ENCODE results near the gene HIF1A. TPM values are rescaled to one million over a fixed set of nuclear protein-coding genes. Genes with fewer than 3 reads are reported as not detected.

Gene HIF1A
- total and polyA plus RNA-seq, 2 of the 8 experiments (the other 6 are each of a cell fraction or from before 2014, with no cell fraction given), result 54.8 to 175 TPM

DNA sequence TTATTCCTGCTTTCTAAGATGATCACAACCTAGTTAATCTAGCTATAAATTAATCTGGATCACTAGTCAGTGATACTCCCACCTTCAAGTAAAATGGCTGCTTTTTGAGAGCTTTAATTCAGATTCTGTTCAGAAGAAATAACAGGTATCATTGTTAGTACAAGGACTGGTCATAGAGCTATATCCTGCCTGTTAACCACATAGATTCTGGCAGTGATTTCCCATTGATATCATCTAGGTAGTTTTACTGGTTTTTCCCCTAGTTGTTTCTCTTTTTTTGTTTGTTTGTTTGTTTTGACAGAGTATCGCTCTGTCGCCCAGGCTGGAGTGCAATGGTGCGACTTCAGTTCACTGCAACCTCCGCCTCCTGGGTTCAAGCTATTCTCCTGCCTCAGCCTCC is 39.0 kb upstream of the HIF1A start:
- H2AK5ac ChIP-seq (ENCODE audit: low read depth, low read length), result no peak overlapping the region
- H3K4me3 ChIP-seq (ENCODE audit: extremely low read depth in 1 of 4, insufficient read depth in 2 of 4, low read depth in 3 of 4, low read length in 4 of 4), result no peak overlapping the region
- H3K4ac ChIP-seq (replicated peaks; ENCODE audit: insufficient read length, low read depth, low read length), result no peak overlapping the region
- FAIRE-seq (no peak), DNase-seq (ENCODE audit: low read depth in 1 of 2, low spot score in 2 of 2) (no peak)
- no peak overlapping the region for H2BK15ac ChIP-seq (ENCODE audit: low read length)
- H3K27ac ChIP-seq (ENCODE audit: low read depth, low read length), result no peak overlapping the region
- peaks cover 0 to 1% (median 0%) of the 10 kb centered on the region in 4 experiments; a peak in 1 of 7 replicates for H3K27me3 ChIP-seq (replicated peaks in 1 of 4; ENCODE audit: control insufficient read depth in 3 of 4, extremely low read depth in 1 of 4, insufficient read depth in 3 of 4, low read length in 3 of 4)
- H3K18ac ChIP-seq (ENCODE audit: extremely low read depth, low read length), result no peak overlapping the region
- H4K8ac ChIP-seq (ENCODE audit: extremely low read depth, insufficient read depth, low read length), result no peak overlapping the region
- no peak overlapping the region for H3K23ac ChIP-seq (ENCODE audit: insufficient read length)
- no peaks in the 10 kb centered on the region for H4K20me1 ChIP-seq (replicated peaks in 1 of 2; ENCODE audit: control insufficient read depth in 1 of 2, insufficient read depth in 2 of 2, low read length in 2 of 2)
- H3K4me1 ChIP-seq (replicated peaks in 1 of 4; ENCODE audit: control insufficient read depth in 3 of 4, insufficient read depth in 4 of 4, low read length in 3 of 4), result no peaks in the 10 kb centered on the region
- no peaks in the 10 kb centered on the region for H3K79me2 ChIP-seq (ENCODE audit: control insufficient read depth in 1 of 2, insufficient read depth in 2 of 2, low read length in 2 of 2)
- H3K79me1 ChIP-seq (ENCODE audit: low read depth, low read length), result no peaks in the 10 kb centered on the region
- H3K36me3 ChIP-seq (ENCODE audit: control insufficient read depth in 2 of 4, insufficient read depth in 4 of 4, low read length in 3 of 4), result no peaks in the 10 kb centered on the region
- H3K14ac ChIP-seq (ENCODE audit: insufficient read length), result no peak overlapping the region
- H3K9ac ChIP-seq (replicated peaks in 1 of 4; ENCODE audit: extremely low read depth in 1 of 4, low read depth in 3 of 4, low read length in 3 of 4), result no peak overlapping the region
- no peaks in the 10 kb centered on the region for H3K23me2 ChIP-seq (ENCODE audit: low read depth, low read length)
- H2BK5ac ChIP-seq (ENCODE audit: low read depth, low read length), result no peak overlapping the region
- H2BK20ac ChIP-seq (ENCODE audit: low read length), result no peak overlapping the region
- H2BK120ac ChIP-seq (replicated peaks; ENCODE audit: low read depth, low read length), result no peak overlapping the region
- no peak overlapping the region for H2BK12ac ChIP-seq (ENCODE audit: low read depth, low read length)
- ChIA-PET POLR2A (ENCODE audit: partially characterized antibody) (no interaction called here), CTCF (ENCODE audit: partially characterized antibody) (interaction anchor here (0.7 to 1.0 kb wide), 3 partner anchors 17 to 156 kb away, joined by 3 to 5 read pairs (median 3); no protein-coding TSS in a partner anchor)
- no peak overlapping the region for H4K5ac ChIP-seq (ENCODE audit: insufficient read length, low read depth, low read length)
- no peaks in the 10 kb centered on the region for H3K9me3 ChIP-seq (ENCODE audit: insufficient read depth in 2 of 2, low read depth in 1 of 2, low read length in 1 of 2)
- H4K91ac ChIP-seq (replicated peaks; ENCODE audit: insufficient read length, low read length), result no peak overlapping the region
- 97% methylated on average over 4 of the region's 4 CpGs; no CpG with 5 or more reads in 1 of the 2 experiments for WGBS, 2 experiments (ENCODE audit: extremely low coverage in 1 of 2, insufficient coverage in 1 of 2, insufficient read length in 1 of 2, insufficient replicate concordance in 2 of 2, low coverage in 1 of 2, low lambda C conversion rate in 2 of 2, missing lambda C conversion rate in 1 of 2)
- no peak overlapping the region for H3K4me2 ChIP-seq (ENCODE audit: insufficient read depth in 1 of 2, low read depth in 2 of 2, low read length in 2 of 2)
- no peak overlapping the region for H2AFZ ChIP-seq (ENCODE audit: low read length)
- H3K56ac ChIP-seq (replicated peaks; ENCODE audit: insufficient read length, low read depth, low read length), result no peak overlapping the region
- TF ChIP-seq SIN3A (conservative IDR thresholded peaks at IDR 0.05 in 1 of 2, IDR thresholded peaks at IDR 0.05 in 1 of 2; ENCODE audit: low read depth in 1 of 2, low read length in 2 of 2) (no peak), CBX5 (IDR thresholded peaks at IDR 0.05; ENCODE audit: low read depth, low read length) (no peak), CREB1 (IDR thresholded peaks at IDR 0.05) (no peak), ZNF274 (IDR thresholded peaks at IDR 0.05; ENCODE audit: borderline replicate concordance, extremely low read depth, low read length) (no peak), KDM5A (IDR thresholded peaks at IDR 0.05; ENCODE audit: low read length) (no peak), NANOG (IDR thresholded peaks at IDR 0.05; ENCODE audit: insufficient read depth, low read depth, low read length, poor library complexity, severe bottlenecking) (no peak), PHF8 (conservative IDR thresholded peaks at IDR 0.05; ENCODE audit: low read depth, low read length) (no peak), CHD1 (IDR thresholded peaks at IDR 0.05; ENCODE audit: low read depth, low read length) (no peak), TEAD4 (IDR thresholded peaks at IDR 0.05; ENCODE audit: low read depth, low read length) (no peak), CEBPB (IDR thresholded peaks at IDR 0.05; ENCODE audit: low read depth, low read length) (no peak), ASH2L (IDR thresholded peaks at IDR 0.05; ENCODE audit: low read length) (no peak)
- TF ChIP-seq, protein P1, sequence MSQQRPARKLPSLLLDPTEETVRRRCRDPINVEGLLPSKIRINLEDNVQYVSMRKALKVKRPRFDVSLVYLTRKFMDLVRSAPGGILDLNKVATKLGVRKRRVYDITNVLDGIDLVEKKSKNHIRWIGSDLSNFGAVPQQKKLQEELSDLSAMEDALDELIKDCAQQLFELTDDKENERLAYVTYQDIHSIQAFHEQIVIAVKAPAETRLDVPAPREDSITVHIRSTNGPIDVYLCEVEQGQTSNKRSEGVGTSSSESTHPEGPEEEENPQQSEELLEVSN (IDR thresholded peaks at IDR 0.05), result no peak
- TF ChIP-seq, protein P2, sequence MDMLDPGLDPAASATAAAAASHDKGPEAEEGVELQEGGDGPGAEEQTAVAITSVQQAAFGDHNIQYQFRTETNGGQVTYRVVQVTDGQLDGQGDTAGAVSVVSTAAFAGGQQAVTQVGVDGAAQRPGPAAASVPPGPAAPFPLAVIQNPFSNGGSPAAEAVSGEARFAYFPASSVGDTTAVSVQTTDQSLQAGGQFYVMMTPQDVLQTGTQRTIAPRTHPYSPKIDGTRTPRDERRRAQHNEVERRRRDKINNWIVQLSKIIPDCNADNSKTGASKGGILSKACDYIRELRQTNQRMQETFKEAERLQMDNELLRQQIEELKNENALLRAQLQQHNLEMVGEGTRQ (IDR thresholded peaks at IDR 0.05; ENCODE audit: low read length), result no peak
